Liver (tissue), 3 donors: Measurements from ENCODE around the gene ATP5F1B.

Experiments used
- FOXA1 ChIP-seq: IDR thresholded peaks from 2 replicates; pipeline ENCODE4 v1.6.1; 2016; ENCODE audit warnings: antibody characterized with exemption
- GABPA ChIP-seq, 2 donors: IDR thresholded peaks in 1 of 2; conservative IDR thresholded peaks in 1 of 2; 2 replicates each; pipeline ENCODE4 v1.6.1; 2016; ENCODE audit warnings: antibody characterized with exemption in 2 of 2, mild to moderate bottlenecking in 1 of 2, moderate library complexity in 1 of 2
- HNF4A ChIP-seq, 2 donors: conservative IDR thresholded peaks; 2 replicates each; pipeline ENCODE4 v1.6.1; 2016; ENCODE audit warnings: antibody characterized with exemption in 2 of 2, mild to moderate bottlenecking in 2 of 2
- JUND ChIP-seq, 2 donors: IDR thresholded peaks; 2 replicates each; pipeline ENCODE4 v1.6.1; 2016; ENCODE audit warnings: antibody characterized with exemption in 2 of 2
- RAD21 ChIP-seq, 2 donors: IDR thresholded peaks; 2 replicates each; pipeline ENCODE4 v1.6.1; 2016; ENCODE audit warnings: antibody characterized with exemption in 2 of 2, mild to moderate bottlenecking in 2 of 2
- TAF1 ChIP-seq: conservative IDR thresholded peaks from 2 replicates; pipeline ENCODE4 v1.6.1; 2016; ENCODE audit warnings: antibody characterized with exemption, mild to moderate bottlenecking
- YY1 ChIP-seq: IDR thresholded peaks from 2 replicates; pipeline ENCODE4 v1.6.1; 2016; ENCODE audit warnings: antibody characterized with exemption, mild to moderate bottlenecking
- TF ChIP-seq, protein P1 (sequence below): fragments of 150-350 bp; IDR thresholded peaks from 2 replicates; pipeline ENCODE4 v1.5.1; 2017; ENCODE audit warnings: improper control_type of control experiment, low read depth, low read length; ENCODE audit not compliant: missing input control
- TF ChIP-seq, protein P2 (sequence below): IDR thresholded peaks from 2 replicates; pipeline ENCODE4 v1.6.1; 2016; ENCODE audit warnings: antibody characterized with exemption, mild to moderate bottlenecking
- donor health status: healthy.
- donor health status: healthy.

DNA sequence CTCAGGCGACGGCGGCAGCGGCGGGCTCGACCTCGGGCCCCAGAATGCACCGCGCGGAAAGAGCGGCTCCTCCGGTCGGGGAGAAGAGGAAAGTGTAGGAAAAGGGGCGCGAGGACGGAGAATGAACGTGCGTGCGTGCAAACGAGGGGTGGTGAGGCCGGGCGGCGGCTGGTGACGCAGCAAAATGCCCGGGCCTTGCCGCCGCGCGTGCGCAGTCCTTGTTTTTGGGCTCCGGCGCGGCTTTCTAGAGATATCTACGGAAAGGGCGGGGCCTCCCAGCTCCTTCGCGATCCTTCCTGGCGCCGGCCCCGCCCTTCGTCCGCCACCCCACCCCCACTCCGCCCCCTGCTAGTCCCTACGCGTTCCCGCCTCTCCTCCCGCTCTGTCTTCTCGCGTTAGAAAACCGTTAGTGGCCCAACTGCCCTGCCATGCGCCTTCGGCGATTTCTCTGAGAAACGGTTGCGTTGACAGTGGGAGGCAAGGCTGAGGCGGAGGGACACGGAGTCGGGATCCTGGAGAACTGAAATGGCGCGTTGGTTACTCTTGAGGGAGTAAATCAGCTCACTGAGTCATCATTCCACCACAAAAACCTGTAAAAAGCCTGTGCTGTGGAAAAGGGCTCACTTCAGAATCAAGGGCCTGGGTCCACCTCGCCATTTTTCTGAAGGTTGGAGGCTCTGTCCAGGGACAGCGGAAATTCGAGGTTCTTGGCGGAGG, 42.5 kb upstream of the ATP5F1B start, which contains the start of gene PTGES3:
- no peak for TF ChIP-seq HNF4A (conservative IDR thresholded peaks at IDR 0.05)
- TF ChIP-seq TAF1: peak; percentile 83
- TF ChIP-seq, protein P1, sequence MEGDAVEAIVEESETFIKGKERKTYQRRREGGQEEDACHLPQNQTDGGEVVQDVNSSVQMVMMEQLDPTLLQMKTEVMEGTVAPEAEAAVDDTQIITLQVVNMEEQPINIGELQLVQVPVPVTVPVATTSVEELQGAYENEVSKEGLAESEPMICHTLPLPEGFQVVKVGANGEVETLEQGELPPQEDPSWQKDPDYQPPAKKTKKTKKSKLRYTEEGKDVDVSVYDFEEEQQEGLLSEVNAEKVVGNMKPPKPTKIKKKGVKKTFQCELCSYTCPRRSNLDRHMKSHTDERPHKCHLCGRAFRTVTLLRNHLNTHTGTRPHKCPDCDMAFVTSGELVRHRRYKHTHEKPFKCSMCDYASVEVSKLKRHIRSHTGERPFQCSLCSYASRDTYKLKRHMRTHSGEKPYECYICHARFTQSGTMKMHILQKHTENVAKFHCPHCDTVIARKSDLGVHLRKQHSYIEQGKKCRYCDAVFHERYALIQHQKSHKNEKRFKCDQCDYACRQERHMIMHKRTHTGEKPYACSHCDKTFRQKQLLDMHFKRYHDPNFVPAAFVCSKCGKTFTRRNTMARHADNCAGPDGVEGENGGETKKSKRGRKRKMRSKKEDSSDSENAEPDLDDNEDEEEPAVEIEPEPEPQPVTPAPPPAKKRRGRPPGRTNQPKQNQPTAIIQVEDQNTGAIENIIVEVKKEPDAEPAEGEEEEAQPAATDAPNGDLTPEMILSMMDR: no peak
- TF ChIP-seq, protein P2, sequence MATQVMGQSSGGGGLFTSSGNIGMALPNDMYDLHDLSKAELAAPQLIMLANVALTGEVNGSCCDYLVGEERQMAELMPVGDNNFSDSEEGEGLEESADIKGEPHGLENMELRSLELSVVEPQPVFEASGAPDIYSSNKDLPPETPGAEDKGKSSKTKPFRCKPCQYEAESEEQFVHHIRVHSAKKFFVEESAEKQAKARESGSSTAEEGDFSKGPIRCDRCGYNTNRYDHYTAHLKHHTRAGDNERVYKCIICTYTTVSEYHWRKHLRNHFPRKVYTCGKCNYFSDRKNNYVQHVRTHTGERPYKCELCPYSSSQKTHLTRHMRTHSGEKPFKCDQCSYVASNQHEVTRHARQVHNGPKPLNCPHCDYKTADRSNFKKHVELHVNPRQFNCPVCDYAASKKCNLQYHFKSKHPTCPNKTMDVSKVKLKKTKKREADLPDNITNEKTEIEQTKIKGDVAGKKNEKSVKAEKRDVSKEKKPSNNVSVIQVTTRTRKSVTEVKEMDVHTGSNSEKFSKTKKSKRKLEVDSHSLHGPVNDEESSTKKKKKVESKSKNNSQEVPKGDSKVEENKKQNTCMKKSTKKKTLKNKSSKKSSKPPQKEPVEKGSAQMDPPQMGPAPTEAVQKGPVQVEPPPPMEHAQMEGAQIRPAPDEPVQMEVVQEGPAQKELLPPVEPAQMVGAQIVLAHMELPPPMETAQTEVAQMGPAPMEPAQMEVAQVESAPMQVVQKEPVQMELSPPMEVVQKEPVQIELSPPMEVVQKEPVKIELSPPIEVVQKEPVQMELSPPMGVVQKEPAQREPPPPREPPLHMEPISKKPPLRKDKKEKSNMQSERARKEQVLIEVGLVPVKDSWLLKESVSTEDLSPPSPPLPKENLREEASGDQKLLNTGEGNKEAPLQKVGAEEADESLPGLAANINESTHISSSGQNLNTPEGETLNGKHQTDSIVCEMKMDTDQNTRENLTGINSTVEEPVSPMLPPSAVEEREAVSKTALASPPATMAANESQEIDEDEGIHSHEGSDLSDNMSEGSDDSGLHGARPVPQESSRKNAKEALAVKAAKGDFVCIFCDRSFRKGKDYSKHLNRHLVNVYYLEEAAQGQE: peak; percentile 89
- peak in 1 of 2 donors; percentile 66 for TF ChIP-seq GABPA (IDR thresholded peaks at IDR 0.05 in 1 of 2, conservative IDR thresholded peaks at IDR 0.05 in 1 of 2)
- TF ChIP-seq JUND (IDR thresholded peaks at IDR 0.05): peak in 1 of 2 donors; percentile 11
- TF ChIP-seq FOXA1: no peak
- TF ChIP-seq RAD21 (IDR thresholded peaks at IDR 0.05): peak in 1 of 2 donors; percentile 34
- TF ChIP-seq YY1: peak; percentile 93
